SIG-M5 treated with dmso at 0.1 percent for 504 hours (cell line): ENCODE results near the gene AMMECR1.
"Not testable (repeated sequence)": the region's sequence is repeated elsewhere in the genome, so short reads cannot be mapped to it uniquely, and the experiment has no call there.

Source experiments
- DNase-seq: peaks from one replicate; lab custom pipeline; 2025; ENCODE audit not compliant: unreplicated experiment; lab: John Stamatoyannopoulos, UW

Gene AMMECR1

DNA sequence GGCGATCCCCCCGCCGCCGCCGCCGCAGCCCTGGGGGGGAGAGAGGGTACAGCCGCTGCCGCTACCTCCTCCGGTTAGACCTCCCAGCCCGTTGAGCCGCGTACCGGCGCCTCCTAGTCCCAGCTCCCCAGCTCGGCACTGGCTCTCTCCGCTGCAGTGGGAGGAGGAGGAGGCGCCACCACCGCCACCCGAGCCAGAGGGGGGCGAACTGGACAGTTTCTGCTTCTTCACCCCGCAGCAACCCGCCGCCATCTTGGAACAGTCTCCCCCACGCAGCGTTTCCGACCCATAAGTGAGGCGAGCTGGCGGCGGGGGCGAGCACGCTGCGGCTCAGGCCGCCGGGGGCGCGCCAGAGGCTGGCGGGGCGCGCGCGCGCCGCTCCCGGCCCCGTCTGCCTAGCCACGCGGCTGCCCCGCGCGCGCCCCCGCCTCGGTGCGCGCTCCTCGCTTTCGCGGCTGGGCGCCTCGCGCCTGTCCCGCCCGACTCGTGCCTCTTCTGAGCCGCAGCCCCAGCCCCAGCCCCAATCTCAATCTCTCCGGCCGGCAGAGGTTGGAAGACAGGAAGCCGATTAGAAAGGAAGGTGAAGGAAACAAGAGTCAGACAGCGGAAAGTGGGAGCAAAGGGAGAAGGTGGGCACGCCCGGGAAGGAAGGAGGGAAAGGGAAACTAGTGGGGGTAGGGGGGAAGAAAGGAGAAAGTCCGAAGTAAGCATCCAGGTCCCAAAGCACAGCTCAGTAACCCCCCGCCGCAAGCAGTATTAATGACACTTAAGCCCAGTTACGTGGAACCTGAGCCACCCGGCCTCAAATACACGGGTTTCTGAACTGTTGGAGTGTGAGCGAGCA lies at the start of gene AMMECR1:
AMMECR1 (minus strand) TSS at position 266 of the 844 bp plus-strand sequence; CDS start at position 252, 14 bp downstream.
- peak; percentile 76 for DNase-seq

DNA sequence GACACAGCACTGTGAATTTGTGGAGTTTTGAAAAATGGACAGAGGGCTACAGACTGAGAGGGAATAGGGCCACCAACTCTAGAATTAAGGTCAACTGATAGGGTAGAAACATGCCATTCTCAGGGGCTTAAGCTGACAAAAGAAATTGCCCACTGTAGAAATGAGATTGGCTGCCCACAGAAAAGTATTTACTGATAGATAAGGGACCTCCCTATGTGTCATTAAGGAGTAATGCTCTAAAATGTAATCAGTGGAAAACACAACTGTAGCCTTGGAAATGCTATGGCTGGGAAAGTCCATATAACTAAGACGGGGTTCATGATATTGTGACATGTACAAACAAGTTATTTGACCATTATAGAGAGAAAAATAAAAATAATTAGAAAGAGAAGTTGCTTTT lies 45.4 kb upstream of the AMMECR1 start:
- DNase-seq, result no peak

DNA sequence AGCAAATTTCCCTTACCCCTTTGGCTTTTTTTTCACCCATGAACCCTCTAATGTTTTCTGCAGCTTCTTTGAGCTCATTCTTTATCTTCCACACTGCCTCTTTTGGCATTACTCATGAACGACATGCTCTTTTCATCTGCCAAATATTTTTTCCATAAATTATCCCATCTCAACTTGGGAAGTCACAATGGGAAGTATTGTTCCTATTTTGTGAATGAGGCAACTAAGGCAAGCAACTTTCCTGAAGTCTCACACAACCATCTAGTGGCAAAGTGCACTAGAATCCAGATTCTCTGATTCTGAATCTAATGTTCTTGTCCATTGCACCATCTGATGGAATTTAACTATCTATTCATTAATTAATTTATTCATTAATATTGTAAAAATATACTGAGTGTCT lies 41.4 kb upstream of the AMMECR1 start:
- no peak for DNase-seq

DNA sequence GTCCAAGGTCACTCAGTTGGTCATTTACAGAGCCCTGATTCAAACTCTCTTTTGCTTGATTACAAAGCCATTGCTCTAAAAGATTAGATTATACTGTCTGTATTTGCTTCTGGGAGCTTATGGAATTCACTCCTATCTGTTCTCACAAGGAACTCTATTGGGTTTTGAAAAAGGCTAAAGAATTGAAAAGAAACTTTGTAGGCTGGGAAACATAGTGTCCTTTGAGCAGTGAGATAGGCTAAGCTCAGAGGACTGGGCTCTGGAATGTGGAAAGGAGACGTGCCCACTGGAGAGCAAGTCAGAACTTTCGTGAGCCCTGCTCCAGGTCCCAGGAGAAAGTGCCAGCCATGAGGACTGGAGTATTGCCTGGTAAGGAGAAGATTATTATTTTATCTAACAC lies 40.7 kb upstream of the AMMECR1 start, which contains the start of gene RTL9:
RTL9 (plus strand) TSS at position 301 of the 400 bp plus-strand sequence. CDS start 91,770 bp downstream, outside the sequence.
- DNase-seq, result no peak

DNA sequence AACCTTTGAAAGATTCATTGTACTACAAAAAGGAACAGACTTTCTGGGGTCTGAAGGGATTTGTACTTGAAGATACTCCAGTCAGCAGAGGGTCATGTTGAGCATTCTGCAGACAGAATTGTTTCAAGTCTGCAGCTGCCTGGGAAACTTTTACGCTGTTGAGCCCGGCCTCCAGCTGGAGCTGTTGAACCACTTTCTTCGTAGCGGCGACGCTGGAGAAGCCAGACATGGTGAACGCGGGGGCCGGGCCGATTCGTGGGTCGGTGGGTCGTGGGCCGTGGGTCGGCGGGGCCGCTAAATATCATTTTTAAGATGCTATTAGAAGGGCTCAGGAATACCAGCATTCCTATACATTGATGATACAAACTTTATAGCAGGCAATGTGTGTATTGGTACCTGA lies 28.8 kb upstream of the AMMECR1 start:
- DNase-seq, result no peak

DNA sequence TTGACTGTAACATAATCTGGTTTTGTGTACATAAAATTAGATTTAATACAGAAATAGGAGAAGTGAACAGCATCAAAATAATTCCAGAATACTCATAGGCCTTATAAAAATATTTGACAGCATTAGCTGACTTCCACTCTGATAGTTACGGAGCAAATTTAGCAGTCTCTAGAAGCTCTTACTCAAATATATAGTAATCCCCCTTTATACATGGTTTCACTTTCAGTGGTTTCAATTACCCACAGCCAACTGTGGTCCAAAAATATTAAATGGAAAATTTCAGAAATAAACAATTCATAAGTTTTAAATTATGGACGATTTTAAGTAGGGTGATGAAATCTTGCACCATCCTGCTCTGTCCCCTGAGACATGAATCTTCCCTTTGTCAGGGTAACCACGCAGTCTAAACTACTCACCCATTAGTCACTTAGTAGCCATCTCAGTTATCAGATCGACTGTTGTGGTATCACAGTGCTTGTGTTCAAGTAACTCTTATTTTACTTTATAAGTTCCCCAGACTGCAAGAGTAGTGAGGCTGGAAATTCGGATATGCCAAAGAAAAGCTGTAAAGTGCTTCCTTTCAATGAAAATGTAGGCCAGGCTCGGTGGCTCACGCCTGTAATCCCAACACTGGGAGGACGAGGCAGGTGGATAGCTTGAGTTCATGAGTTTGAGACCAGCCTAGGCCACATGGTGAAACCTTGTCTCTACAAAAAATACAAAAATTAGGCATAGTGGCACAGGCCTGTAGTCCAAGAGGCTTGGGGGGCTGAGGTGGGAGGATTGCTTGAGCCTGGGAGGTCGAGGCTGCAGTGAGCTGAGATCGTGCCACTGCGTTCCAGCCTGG lies 23.5 kb upstream of the AMMECR1 start:
- no peak for DNase-seq

DNA sequence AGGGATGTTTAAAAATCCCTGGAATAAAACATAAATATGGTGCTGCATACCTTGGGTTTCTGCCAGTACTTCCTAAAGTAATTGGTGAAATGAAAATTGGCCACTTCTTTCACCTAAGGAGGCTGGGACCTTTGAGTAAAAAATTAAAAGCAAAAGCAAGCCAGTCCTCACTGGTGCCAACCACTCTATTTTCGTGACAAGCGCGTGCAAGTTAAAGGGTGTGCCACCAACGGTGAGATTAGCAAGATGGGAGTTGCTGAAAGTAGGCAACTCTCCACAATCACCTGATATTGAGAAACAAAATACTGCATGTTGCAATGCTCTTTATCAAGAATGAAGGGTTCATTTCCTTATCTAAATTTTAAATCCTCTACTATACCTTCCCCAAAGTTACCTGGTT lies 21.1 kb upstream of the AMMECR1 start:
- DNase-seq, result no peak

DNA sequence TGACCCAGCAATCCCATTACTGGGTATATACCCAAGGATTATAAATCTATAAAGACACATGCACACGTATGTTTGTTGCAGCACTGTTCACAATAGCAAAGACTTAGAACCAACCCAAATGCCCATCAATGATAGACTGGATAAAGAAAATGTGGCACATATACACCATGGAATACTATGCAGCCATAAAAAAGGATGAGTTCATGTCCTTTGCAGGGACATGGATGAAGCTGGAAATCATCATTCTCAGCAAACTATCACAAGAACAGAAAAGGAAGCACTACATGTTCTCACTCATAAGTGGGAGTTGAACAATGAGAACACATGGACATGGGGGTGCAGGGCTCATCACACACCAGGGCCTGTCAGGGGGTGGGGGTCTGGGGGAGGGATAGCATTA lies 15.6 kb upstream of the AMMECR1 start:
- not testable (repeated sequence) for DNase-seq

DNA sequence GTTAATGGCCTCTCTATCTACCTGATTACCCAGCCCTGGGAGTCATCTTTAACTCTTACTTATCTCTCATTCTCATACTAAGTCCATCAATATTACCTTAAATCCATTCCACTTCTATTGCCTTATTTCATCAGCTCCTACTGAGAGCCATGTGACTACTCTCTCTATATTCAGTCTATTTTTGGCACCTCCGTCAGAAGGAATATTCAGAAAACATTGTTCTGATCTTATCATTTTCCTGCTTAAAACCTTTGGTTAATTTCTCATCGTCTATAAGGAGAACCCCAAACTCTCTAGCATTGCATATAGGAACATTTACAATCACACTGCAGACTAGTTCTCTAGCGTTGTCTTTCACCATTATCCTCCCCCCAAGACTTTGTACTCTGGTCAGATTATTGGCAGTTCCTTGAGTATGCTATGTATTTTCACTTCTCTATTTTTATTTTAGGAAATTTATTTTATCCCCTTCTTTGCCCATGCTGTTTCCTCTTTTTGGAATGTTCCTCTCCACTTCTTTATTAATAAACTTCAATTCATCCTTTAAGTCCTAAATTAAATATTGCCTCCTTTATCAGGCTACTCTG lies 13.7 kb upstream of the AMMECR1 start:
- DNase-seq, result peak; percentile 66

DNA sequence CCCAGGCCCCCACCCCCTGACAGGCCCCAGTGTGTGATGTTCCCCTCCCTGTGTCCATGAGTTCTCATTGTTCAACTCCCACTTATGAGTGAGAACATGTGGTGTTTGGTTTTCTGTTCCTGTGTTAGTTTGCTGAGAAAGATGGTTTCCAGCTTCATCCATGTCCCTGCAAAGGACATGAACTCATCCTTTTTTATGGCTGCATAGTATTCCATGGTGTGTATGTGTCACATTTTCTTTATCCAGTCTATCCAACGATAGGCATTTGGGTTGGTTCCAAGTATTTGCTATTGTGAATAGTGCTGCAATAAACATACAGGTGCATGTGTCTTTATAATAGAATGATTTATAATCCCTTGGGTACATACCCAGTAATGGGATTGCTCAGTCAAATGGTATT lies 10.7 kb upstream of the AMMECR1 start:
- DNase-seq, result not testable (repeated sequence)

DNA sequence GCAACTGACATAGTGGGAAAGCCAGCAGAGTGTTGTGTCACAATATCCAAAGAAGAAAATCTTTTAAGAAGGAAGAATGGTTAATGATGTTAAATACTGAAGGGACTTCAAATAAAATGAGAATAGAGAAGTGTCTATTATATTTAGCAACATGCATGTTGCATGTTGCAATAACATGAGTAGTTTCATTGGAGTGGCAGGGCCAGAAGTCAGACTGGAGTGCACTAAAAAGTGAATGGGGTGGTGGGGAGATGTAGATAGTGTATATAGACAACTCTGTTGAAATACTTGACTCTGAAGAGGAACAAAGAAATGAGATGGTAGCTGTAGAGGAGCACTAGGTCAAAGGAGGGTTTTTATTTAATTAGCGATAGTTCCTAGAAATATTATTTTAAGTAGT lies 9.5 kb upstream of the AMMECR1 start:
- DNase-seq, result peak; percentile 92

DNA sequence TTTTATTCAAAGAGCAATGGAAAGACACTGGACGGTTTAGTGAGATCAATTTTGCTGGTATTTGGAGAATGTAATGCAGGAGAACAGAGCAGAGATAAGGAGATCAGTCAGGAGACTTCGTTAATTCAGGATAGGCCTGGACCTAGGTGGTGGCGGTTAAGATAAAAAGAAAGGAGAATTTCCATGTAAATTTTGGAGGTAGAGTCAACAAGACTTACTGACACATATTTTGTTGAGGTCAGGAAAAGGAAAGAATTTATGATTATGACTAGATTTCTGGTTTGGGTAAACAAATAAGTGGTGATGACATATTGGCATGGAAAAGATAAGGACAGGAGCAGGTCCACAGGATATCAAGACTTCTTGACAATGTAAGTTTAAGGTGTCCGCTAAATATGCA lies 8.8 kb upstream of the AMMECR1 start:
- no peak for DNase-seq

DNA sequence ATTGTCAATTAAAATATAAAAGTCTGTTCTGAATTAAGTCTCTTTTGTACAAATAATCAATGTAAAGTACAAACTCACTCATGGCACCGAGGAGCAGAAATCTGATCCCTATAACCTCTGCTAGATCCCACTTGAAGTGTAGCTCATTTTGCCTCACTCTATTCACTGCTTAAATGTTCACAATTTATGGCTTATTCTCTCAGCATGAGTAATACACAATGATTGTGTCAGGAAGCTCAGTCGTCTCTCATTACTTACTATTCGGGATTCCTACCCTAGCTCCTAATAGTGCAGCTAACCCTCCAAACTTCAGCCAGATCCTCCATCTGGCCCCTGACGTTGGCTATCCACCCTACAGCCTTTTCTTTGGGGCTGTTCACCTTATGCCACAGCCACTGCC lies 4.7 kb upstream of the AMMECR1 start:
- DNase-seq, result no peak

DNA sequence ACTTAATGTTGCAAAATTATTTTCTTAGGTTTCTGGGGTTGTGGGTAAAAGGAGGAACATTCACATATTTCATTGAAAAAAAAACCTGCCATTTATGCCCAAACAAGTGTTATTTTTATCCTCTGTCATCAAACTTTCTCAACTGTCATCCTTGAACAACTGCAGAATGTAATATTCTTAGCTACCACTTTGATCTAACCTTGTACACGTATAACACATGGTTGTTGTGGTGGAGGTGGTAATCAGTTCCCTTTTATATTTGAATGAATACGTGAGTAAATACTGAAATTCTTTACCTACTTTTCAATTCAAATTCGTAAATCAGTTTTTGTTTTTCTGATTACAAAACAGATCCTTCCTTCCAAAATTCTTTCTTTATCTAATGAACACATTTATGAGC lies 3.8 kb upstream of the AMMECR1 start:
- DNase-seq, result no peak

DNA sequence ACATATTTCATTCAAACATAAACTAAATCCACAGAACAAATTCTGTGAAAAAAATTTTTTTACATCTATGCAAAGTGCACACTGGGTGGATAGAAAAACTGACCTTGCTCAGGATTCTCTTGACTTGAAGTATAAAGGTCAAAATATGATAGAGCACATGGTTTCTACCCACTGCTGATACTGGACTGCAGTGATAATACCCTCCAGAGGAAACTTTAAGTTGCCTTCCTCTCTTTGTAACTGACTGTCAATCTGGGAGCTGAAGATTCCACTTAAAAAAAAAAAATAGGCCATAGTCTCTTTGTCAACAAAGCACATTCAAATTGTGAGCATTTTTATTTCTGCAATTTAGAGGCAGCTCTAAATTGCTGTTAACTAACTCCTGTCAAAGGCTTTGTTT lies 3.2 kb upstream of the AMMECR1 start:
- DNase-seq, result no peak

DNA sequence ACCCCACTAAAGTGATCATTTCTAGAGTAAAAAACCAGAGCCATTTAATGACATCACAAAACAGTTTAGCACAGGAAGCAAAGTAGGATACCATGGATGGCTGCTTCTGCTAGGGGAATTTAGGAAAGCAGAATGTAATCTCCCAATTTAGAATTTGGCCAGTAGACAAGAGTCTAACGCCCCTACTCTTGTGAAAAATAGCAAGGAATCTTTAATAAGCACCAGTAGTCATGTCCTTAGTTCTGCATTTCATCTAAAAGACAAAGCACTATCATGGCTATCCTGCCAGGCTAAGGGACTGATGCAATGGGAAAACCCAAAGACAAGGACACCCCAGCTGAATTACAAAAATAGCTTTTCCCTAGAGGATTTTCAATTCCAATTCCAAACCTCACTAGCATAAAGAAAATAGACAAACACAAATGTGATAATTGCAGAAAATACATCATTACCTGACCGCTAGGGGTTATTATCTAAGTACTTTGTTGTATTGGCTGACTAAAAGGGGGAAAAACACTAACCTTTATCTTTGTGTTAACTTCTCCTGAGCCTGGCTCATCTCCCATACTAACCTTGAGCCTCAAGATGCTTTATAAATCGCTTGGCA lies 2.6 kb upstream of the AMMECR1 start:
- DNase-seq, result no peak

DNA sequence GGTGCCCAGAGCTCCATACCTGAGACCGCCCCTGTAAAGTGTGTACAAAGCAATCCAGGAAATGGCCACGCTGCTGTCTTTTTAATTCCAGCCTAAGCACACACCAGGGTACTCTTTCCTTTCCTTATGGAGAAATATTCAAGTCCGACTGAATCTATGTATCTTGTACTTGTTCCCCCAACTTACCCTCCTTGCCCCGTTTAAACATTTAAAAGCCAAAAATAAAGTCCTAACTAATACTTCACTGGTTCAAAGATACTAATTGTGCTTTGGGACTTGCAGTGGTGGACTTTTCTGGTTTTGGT lies 731 bp upstream of the AMMECR1 start:
- DNase-seq, result no peak

DNA sequence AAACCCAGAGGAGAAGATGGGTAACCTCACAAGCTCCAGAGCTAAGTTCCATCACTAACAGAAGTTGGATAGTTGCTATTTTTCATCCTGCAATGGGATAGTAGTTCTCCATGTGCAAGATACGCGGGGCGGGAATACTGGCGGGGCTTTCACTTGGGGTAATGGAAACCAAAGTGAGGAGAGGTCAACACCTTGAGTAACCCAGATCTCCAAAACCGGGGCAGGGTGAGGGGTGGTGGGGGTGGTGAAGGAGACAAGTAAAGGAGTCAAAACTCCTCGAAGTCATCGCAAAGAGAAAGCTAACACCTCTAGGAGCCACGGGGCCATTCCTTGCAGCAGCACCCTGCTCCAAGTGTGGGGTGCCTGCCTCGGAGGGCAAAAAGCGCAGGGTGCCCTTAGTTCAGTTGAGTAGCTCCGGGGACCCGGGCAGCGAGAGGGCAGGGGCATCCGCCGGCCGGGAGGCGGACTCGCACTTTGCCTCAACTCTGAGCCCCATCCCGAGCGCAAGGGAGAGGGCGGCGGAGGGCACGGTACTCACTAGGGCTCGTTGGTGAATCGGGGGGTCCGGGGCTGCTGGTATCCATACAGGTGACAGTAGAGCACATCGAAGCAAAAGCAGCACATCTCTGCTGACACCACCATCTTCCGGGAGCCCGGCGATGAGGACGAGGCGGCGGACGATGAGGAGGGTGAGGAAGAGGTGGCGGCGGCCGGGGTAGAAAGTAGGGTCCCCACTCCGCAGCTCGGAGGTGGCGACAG lies 645 bp downstream of the AMMECR1 start:
- DNase-seq, result no peak

DNA sequence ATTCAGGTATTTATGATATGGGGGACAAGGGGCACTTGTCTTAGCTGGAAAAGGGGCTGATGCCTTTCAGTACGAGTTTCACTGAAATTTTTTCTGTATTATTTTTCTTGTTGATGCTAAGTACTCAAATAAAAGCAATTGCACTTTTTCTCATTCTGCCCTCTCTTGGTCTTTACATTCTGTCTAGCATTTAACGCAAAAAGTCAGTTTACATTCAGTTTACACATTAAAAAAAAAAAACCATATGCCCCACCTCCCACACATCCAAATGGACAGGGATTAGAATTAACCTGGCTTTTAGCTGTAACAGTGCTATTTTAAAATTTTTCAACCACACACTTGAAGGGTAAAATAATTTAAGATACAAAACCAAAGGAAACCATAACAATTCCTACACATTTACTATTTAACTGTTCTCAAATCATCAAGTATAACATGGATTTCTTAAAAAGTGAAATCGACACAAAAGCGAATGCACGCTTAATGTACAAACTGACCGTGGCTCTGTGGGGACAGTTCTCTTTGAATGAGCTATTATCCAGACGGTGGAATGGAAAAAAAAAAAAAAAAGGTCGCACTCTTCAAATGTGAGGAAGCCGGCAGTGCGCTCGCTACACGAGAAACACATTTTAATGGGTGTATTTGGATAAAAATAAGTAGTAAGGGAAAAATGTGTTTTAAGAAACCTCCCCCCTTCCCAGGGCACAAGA lies 1.4 kb downstream of the AMMECR1 start:
- DNase-seq, result no peak

DNA sequence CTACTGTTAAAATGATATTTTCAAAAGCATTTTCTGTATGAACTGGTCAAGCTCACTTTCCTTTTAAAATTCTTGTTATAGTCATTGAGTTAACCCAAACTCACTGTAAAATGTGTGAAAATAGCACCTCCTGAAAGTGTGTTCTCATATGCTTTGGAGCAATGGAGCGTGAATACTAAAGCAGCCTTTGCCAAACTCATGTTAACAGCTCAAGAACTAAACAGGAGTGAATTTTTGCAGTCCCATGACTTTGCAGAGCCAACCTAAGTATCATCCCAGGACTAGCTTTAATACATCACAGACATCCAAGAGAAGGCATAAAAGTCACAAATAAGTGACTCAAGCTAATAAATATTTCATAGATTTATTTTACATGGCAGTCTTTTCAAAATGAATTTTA lies 2.3 kb downstream of the AMMECR1 start:
- DNase-seq, result no peak
